Osteoblast (primary cell): ENCODE measurements around the gene GPR62. TPM values are rescaled to one million over a fixed set of nuclear protein-coding genes. Genes with fewer than 3 reads are reported as not detected.

Experiments used
- DNase-seq: peaks from one replicate; pipeline ENCODE4 v3.0.0; 2011; ENCODE audit warnings: low spot score, mixed read lengths; ENCODE audit not compliant: insufficient read length; ENCODE audit errors: missing footprints
- H2AFZ ChIP-seq: 2 replicates; pipeline ENCODE4 v1.6.0; 2011; ENCODE audit warnings: mild to moderate bottlenecking, low read length
- H3K27ac ChIP-seq: 2 replicates; pipeline ENCODE4 v1.5.1; 2011; ENCODE audit warnings: mild to moderate bottlenecking, low read depth, low read length, moderate library complexity
- H3K27me3 ChIP-seq: 2 replicates; pipeline ENCODE4 v1.6.0; 2012; ENCODE audit warnings: mild to moderate bottlenecking, control low read depth, inconsistent platforms, low read length, moderate library complexity; ENCODE audit not compliant: insufficient read depth
- H3K36me3 ChIP-seq: 2 replicates; pipeline ENCODE4 v1.5.1; 2011; ENCODE audit warnings: mild to moderate bottlenecking, low read length, control low read depth, moderate library complexity; ENCODE audit not compliant: insufficient read depth
- H3K4me1 ChIP-seq: 2 replicates; pipeline ENCODE4 v1.5.1; 2011; ENCODE audit warnings: mild to moderate bottlenecking, low read length, control low read depth, moderate library complexity; ENCODE audit not compliant: insufficient read depth
- H3K4me2 ChIP-seq: 2 replicates; pipeline ENCODE4 v1.6.0; 2011; ENCODE audit warnings: mild to moderate bottlenecking, low read length; ENCODE audit not compliant: insufficient read depth
- H3K4me3 ChIP-seq: fragments of 200-600 bp; sonication (generic); 3 replicates; pipeline ENCODE4 v1.5.1; 2012; ENCODE audit warnings: mild to moderate bottlenecking, low read length, inconsistent platforms; ENCODE audit not compliant: insufficient read depth
- H3K79me2 ChIP-seq: 2 replicates; pipeline ENCODE4 v1.6.0; 2012; ENCODE audit warnings: mild to moderate bottlenecking, low read length, control low read depth, inconsistent platforms; ENCODE audit not compliant: insufficient read depth
- H3K9me3 ChIP-seq: 2 replicates; pipeline ENCODE4 v1.5.1; 2011; ENCODE audit warnings: low read depth, low read length, control low read depth
- H4K20me1 ChIP-seq: 2 replicates; pipeline ENCODE4 v1.6.0; 2012; ENCODE audit warnings: mild to moderate bottlenecking, low read length, control low read depth; ENCODE audit not compliant: insufficient read depth
- total RNA-seq: library from RNA; depleted of rRNA; stranded (reverse); fragments of >200 nt; gene quantifications from 2 replicates; pipeline ENCODE4 v1.2.3, GENCODE V29; 2012
- TF ChIP-seq, protein P1 (sequence below): IDR thresholded peaks from 2 replicates; pipeline ENCODE4 v1.5.1; 2011; ENCODE audit warnings: mild to moderate bottlenecking, low read depth, low read length, moderate library complexity; ENCODE audit errors: extremely low read depth

GPR62 gene
- total RNA-seq, 1 donor: not detected

- Histone ChIP-seq H3K36me3 (no peaks in the 10 kb centered on the region), H3K4me1 (peaks cover 14% of the 10 kb centered on the region), H2AFZ (no peak overlapping the region), H3K4me3 (no peak overlapping the region), H4K20me1 (no peaks in the 10 kb centered on the region), H3K9me3 (no peaks in the 10 kb centered on the region), H3K27me3 (no peaks in the 10 kb centered on the region), H3K27ac (no peak overlapping the region), H3K4me2 (no peak overlapping the region), H3K79me2 (no peaks in the 10 kb centered on the region)
- peak; percentile 86 for DNase-seq
- TF ChIP-seq, protein P1, sequence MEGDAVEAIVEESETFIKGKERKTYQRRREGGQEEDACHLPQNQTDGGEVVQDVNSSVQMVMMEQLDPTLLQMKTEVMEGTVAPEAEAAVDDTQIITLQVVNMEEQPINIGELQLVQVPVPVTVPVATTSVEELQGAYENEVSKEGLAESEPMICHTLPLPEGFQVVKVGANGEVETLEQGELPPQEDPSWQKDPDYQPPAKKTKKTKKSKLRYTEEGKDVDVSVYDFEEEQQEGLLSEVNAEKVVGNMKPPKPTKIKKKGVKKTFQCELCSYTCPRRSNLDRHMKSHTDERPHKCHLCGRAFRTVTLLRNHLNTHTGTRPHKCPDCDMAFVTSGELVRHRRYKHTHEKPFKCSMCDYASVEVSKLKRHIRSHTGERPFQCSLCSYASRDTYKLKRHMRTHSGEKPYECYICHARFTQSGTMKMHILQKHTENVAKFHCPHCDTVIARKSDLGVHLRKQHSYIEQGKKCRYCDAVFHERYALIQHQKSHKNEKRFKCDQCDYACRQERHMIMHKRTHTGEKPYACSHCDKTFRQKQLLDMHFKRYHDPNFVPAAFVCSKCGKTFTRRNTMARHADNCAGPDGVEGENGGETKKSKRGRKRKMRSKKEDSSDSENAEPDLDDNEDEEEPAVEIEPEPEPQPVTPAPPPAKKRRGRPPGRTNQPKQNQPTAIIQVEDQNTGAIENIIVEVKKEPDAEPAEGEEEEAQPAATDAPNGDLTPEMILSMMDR: peak; percentile 61
Measured at GRCh38 chr3:52004163-52004787, 49.1 kb downstream of the GPR62 start.

DNA sequence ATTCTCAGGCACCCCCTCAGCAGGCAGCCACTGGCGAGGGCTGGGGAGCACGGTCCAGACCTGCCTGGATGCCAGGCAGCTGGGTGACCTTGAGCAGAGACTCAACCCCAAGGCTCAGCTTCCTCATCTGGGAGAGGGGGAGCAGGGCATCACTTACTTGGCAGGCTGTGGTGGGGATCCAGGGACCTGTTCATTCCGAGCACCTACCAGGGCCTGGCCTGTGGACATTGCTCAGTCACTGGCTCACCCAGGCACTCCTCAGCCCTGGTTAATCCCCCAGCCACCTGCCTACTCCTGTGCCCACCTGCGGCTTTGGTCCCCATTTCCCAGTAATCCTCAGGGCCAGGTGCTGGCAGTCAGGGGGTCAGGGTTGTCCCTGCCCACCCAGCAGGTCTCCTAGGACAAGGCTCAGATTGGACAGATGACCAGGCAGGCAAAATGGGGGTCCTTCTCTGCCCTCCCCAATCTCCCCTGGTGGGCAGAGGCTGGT, 49.8 kb downstream of the GPR62 start:
- H2AFZ ChIP-seq: no peak overlapping the region
- TF ChIP-seq, protein P1: no peak

DNA sequence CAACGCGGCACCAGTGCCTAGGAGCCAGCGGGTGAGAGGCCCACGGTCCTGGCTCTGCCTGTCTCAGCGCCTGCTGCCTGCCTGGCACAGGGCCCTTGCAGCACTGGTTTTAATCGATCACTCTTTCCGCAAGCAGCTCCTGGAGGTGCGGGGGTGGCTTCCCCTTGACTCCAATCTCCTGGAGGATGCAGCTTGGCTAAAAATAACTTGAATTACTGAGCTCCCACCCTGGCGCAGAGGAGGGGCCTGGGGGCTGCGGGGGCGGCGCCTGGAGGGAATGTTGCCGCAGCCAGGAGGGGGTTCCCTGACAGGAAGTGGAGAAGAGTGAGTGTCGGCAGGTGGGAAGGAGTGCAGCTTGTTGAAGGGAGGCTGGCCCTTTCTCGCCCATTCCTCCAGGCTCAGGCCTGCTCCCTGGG, 50.4 kb downstream of the GPR62 start:
- Histone ChIP-seq H4K20me1 (no peaks in the 10 kb centered on the region), H3K27me3 (no peaks in the 10 kb centered on the region), H3K4me1 (peaks cover 14% of the 10 kb centered on the region), H3K36me3 (no peaks in the 10 kb centered on the region), H3K4me3 (peak overlapping the region; percentile 54), H2AFZ (peak overlapping the region; percentile 80), H3K9me3 (no peaks in the 10 kb centered on the region), H3K79me2 (no peaks in the 10 kb centered on the region), H3K4me2 (peak overlapping the region; percentile 63), H3K27ac (no peak overlapping the region)
- TF ChIP-seq, protein P1: no peak
- peak; percentile 97 for DNase-seq

More for the DNA sequence above, 49.8 kb downstream of the GPR62 start:
- H3K4me2 ChIP-seq: peak overlapping the region; percentile 63
- H4K20me1 ChIP-seq: no peaks in the 10 kb centered on the region
- no peaks in the 10 kb centered on the region for H3K36me3 ChIP-seq
- no peaks in the 10 kb centered on the region for H3K27me3 ChIP-seq
- H3K27ac ChIP-seq: peak overlapping the region; percentile 28
- H3K9me3 ChIP-seq: no peaks in the 10 kb centered on the region
- peaks cover 14% of the 10 kb centered on the region for H3K4me1 ChIP-seq
- H3K4me3 ChIP-seq: no peak overlapping the region
- no peaks in the 10 kb centered on the region for H3K79me2 ChIP-seq
- no peak for DNase-seq

DNA sequence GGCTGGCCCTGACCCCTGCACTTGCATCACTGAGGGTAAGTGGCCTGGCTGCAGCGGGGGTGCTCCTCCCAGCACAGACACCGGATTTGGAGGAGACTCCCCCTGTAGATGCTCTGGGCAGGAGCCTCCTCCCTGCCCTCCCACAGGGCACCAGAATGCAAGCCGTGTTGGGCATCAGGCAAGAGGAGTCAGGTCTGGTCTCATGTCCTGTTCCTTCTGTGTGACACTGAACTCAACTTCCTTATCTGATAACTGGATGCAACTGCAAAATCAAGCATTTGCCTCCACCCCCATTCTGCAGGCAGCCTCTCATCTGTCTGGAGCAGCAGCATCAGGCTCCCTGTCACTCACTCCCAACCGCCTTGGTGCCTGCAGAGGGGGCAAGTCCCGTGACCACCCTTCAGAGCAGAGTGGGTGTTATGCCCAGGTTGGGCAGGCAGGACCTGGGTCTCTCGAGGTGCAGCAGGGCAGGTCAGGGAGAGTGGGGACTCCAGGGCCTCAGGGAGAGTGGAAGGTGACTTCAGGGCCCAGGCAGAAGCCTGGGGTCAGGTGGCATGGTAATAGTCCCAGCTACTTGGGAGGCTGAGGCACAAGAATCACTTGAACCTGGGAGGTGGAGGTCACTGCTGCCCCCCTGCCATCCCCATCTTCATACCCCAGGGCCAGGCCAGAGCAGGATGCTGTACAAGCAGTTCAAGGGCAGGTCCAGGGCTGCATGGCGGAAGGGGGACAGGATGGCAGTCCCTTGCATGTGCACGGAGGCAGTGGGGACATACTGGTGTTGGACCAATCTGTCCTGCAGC, 51.0 kb downstream of the GPR62 start:
- Histone ChIP-seq H3K27ac (no peak overlapping the region), H3K4me1 (peaks cover 14% of the 10 kb centered on the region), H3K79me2 (no peaks in the 10 kb centered on the region), H3K27me3 (no peaks in the 10 kb centered on the region), H3K4me2 (peak overlapping the region; percentile 63), H3K36me3 (no peaks in the 10 kb centered on the region), H4K20me1 (no peaks in the 10 kb centered on the region), H3K9me3 (no peaks in the 10 kb centered on the region), H2AFZ (peak overlapping the region; percentile 80), H3K4me3 (peak overlapping the region; percentile 54)
- peak; percentile 83 for DNase-seq
- TF ChIP-seq, protein P1: no peak
